ENCODE measurements around the gene EIF4H. TPM values are rescaled to one million over a fixed set of nuclear protein-coding genes. Genes with fewer than 3 reads are reported as not detected.

Gene EIF4H
- total and polyA plus RNA-seq, 9 of the 15 experiments (the other 6 are each of a cell fraction or from before 2014, with no cell fraction given): 11.0 to 435 (median 319) TPM

DNA sequence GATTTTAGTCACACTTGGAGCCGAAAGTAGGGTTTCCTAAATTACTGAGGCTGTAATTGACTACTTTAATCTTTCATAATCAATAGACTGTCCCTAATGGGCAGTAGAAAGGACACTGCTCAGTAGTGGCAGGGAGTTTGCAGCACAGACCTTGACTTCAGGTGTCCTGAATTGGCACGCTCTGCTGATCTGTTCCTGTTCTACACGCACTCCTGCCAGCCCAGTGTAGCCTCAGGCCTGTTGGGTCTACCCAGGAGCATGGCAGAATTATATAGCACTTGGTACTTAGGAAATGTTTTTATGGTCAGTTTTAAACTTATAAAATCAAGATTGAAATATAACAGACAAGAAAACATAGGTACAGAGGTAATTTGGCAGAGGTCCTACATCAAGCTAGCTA is 9.0 kb downstream of the EIF4H start:
- ChIA-PET POLR2A (interaction anchor here (0.6 to 3.5 kb wide), 11 partner anchors 8 to 218 kb away, joined by 3 to 29 read pairs (median 3); partner anchors contain the start of gene EIF4H), CTCF (ENCODE audit: low intra/inter-chr PET ratio) (interaction anchor here (0.8 to 2.3 kb wide), 2 partner anchors 115 to 132 kb away, joined by 3 to 11 read pairs; no protein-coding TSS in a partner anchor)
- intact Hi-C loops (cut with micrococcal nuclease) (loop anchor here (1.0 kb wide), 1 partner anchor 115 kb away; no protein-coding TSS in a partner anchor), in situ Hi-C loops (cut with MboI) (no loop called here)
- no peak for FAIRE-seq
- Histone ChIP-seq H3K27me3 (ENCODE audit: control insufficient read depth in 2 of 2, insufficient read depth in 2 of 2, low read length in 2 of 2) (no peaks in the 10 kb centered on the region), H3K9me1 (ENCODE audit: control insufficient read depth, insufficient read depth, low read length) (no peaks in the 10 kb centered on the region), H3K4me2 (ENCODE audit: insufficient read depth, low read length) (no peak overlapping the region), H3K9me3 (replicated peaks; ENCODE audit: control insufficient read depth, insufficient read depth, low read depth, low read length) (no peaks in the 10 kb centered on the region), H4K20me1 (replicated peaks; ENCODE audit: control insufficient read depth, insufficient read depth, low read length) (peaks cover 89% of the 10 kb centered on the region), H3K9ac (ENCODE audit: insufficient read depth in 1 of 2, low read depth in 2 of 2, low read length in 2 of 2) (peak overlapping the region in 1 of 2 experiments; percentile 18; a peak in 1 of 4 replicates), H3K27ac (ENCODE audit: extremely low read depth, low read depth, low read length) (peak overlapping the region; percentile 8; the same call in 1 of the 3 replicates), H3K79me2 (ENCODE audit: control insufficient read depth, insufficient read depth, low read length) (peaks cover 100% of the 10 kb centered on the region), H3K36me3 (ENCODE audit: control insufficient read depth, insufficient read depth, low read length) (peaks cover 96% of the 10 kb centered on the region), H2AFZ (ENCODE audit: low read depth, low read length) (no peak overlapping the region), H3K4me1 (replicated peaks in 1 of 2; ENCODE audit: control insufficient read depth in 2 of 2, insufficient read depth in 2 of 2, low read length in 2 of 2) (peaks cover 0 to 6% of the 10 kb centered on the region in 2 experiments; a peak in 3 of 5 replicates), H3K4me3 (no peak overlapping the region)
- ATAC-seq: peak; percentile 9; the same call in 2 of the 3 replicates
- no TSS peak for BruUV-seq (replicated peaks)
- TF ChIP-seq, protein P1, sequence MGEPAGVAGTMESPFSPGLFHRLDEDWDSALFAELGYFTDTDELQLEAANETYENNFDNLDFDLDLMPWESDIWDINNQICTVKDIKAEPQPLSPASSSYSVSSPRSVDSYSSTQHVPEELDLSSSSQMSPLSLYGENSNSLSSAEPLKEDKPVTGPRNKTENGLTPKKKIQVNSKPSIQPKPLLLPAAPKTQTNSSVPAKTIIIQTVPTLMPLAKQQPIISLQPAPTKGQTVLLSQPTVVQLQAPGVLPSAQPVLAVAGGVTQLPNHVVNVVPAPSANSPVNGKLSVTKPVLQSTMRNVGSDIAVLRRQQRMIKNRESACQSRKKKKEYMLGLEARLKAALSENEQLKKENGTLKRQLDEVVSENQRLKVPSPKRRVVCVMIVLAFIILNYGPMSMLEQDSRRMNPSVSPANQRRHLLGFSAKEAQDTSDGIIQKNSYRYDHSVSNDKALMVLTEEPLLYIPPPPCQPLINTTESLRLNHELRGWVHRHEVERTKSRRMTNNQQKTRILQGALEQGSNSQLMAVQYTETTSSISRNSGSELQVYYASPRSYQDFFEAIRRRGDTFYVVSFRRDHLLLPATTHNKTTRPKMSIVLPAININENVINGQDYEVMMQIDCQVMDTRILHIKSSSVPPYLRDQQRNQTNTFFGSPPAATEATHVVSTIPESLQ (CRISPR knock-in tag; IDR thresholded peaks at IDR 0.05): 0 out of 2 replicates have a peak, but pooled peaks have one; percentile 55
- TF ChIP-seq, protein P2, sequence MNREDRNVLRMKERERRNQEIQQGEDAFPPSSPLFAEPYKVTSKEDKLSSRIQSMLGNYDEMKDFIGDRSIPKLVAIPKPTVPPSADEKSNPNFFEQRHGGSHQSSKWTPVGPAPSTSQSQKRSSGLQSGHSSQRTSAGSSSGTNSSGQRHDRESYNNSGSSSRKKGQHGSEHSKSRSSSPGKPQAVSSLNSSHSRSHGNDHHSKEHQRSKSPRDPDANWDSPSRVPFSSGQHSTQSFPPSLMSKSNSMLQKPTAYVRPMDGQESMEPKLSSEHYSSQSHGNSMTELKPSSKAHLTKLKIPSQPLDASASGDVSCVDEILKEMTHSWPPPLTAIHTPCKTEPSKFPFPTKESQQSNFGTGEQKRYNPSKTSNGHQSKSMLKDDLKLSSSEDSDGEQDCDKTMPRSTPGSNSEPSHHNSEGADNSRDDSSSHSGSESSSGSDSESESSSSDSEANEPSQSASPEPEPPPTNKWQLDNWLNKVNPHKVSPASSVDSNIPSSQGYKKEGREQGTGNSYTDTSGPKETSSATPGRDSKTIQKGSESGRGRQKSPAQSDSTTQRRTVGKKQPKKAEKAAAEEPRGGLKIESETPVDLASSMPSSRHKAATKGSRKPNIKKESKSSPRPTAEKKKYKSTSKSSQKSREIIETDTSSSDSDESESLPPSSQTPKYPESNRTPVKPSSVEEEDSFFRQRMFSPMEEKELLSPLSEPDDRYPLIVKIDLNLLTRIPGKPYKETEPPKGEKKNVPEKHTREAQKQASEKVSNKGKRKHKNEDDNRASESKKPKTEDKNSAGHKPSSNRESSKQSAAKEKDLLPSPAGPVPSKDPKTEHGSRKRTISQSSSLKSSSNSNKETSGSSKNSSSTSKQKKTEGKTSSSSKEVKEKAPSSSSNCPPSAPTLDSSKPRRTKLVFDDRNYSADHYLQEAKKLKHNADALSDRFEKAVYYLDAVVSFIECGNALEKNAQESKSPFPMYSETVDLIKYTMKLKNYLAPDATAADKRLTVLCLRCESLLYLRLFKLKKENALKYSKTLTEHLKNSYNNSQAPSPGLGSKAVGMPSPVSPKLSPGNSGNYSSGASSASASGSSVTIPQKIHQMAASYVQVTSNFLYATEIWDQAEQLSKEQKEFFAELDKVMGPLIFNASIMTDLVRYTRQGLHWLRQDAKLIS (CRISPR knock-in tag; IDR thresholded peaks at IDR 0.05): no peak
- TF ChIP-seq GATA2 (CRISPR knock-in tag; IDR thresholded peaks at IDR 0.05) (0 out of 2 replicates have a peak, but pooled peaks have one; percentile 10), NFE2 (IDR thresholded peaks at IDR 0.05; ENCODE audit: low read depth) (no peak), HNRNPUL1 (IDR thresholded peaks at IDR 0.05; ENCODE audit: low read length) (no peak)
- no peak for DNase-seq (ENCODE audit: extremely low read depth in 1 of 4, low spot score in 3 of 4)
- WGBS (ENCODE audit: insufficient coverage, low coverage, missing lambda C conversion rate): 95% methylated on average over 3 of the region's 3 CpGs

Measured in K562 (cell line).